PC-3 (cell line): ENCODE data around the gene KCNB1.

Experiments used
- EZH2 ChIP-seq: fragments of 300-600 bp; sonication (generic); IDR thresholded peaks from one replicate; pipeline ENCODE4 v1.6.1; 2017; ENCODE audit warnings: antibody characterized with exemption, mild to moderate bottlenecking, low read length; ENCODE audit not compliant: unreplicated experiment
- TF ChIP-seq, protein P1 (sequence below): fragments of 300-600 bp; sonication (generic); conservative IDR thresholded peaks from 2 replicates; pipeline ENCODE4 v1.5.1; 2017; ENCODE audit warnings: antibody characterized with exemption, low read depth, mild to moderate bottlenecking, low read length

DNA sequence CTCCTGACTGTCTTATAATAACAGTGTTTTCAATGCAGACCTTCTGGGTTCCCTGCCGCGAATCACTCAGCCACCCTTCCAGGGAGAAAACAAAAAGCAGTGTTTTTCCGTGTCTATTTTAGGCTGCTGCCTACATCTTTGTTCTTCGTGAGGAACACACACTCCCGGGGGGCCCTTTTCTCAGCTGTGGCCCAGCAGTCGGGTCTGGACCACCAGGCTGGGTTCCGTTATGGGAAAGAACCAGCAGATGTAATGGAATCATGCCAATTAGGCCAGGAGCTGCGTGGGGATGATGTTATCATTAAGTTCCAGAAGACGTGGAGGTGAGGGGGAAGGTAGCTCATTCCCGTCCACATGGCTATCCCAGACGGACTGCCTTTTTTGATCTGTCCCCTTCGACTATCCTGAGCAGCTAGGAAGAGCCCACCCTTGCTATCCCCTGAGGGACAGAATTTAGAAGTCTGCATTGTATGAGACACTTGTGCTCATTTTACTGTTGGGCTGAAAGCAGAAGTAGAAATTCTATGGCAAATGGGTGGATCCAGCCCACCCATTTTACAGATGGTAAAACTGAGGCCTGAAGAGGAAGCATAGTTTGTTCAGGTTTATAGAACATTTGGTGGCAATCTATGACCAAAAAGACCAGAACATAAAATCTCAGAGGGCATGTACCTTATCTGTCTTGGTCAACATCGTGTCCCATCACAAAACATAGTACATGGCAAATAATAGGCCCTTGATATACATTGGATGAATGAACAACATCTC, 54.5 kb downstream of the KCNB1 start:
- TF ChIP-seq, protein P1, sequence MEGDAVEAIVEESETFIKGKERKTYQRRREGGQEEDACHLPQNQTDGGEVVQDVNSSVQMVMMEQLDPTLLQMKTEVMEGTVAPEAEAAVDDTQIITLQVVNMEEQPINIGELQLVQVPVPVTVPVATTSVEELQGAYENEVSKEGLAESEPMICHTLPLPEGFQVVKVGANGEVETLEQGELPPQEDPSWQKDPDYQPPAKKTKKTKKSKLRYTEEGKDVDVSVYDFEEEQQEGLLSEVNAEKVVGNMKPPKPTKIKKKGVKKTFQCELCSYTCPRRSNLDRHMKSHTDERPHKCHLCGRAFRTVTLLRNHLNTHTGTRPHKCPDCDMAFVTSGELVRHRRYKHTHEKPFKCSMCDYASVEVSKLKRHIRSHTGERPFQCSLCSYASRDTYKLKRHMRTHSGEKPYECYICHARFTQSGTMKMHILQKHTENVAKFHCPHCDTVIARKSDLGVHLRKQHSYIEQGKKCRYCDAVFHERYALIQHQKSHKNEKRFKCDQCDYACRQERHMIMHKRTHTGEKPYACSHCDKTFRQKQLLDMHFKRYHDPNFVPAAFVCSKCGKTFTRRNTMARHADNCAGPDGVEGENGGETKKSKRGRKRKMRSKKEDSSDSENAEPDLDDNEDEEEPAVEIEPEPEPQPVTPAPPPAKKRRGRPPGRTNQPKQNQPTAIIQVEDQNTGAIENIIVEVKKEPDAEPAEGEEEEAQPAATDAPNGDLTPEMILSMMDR, result no peak
- TF ChIP-seq EZH2, result no peak
